DMS 273 (cell line): ENCODE results near the gene FASLG.
"Not testable (repeated sequence)": the region's sequence is repeated elsewhere in the genome, so short reads cannot be mapped to it uniquely, and the experiment has no call there.

Experiments used
- DNase-seq: peaks from one replicate; lab custom pipeline; 2025; ENCODE audit not compliant: unreplicated experiment; lab: John Stamatoyannopoulos, UW

The FASLG gene, protein sequence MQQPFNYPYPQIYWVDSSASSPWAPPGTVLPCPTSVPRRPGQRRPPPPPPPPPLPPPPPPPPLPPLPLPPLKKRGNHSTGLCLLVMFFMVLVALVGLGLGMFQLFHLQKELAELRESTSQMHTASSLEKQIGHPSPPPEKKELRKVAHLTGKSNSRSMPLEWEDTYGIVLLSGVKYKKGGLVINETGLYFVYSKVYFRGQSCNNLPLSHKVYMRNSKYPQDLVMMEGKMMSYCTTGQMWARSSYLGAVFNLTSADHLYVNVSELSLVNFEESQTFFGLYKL

DNA sequence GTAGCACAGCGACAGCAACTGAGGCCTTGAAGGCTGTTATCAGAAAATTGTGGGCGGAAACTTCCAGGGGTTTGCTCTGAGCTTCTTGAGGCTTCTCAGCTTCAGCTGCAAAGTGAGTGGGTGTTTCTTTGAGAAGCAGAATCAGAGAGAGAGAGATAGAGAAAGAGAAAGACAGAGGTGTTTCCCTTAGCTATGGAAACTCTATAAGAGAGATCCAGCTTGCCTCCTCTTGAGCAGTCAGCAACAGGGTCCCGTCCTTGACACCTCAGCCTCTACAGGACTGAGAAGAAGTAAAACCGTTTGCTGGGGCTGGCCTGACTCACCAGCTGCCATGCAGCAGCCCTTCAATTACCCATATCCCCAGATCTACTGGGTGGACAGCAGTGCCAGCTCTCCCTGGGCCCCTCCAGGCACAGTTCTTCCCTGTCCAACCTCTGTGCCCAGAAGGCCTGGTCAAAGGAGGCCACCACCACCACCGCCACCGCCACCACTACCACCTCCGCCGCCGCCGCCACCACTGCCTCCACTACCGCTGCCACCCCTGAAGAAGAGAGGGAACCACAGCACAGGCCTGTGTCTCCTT is at the start of gene FASLG:
FASLG (plus strand) TSS at position 233 of the 583 bp plus-strand sequence; CDS start at position 332, 99 bp downstream.
- DNase-seq, result no peak

- peak; percentile 9 for DNase-seq
These were observed 49.4 kb upstream of the FASLG start for GRCh38 chr1:172609528-172609927.

GRCh38 chr1:172612478-172612877 is 46.4 kb upstream of the FASLG start:
- no peak for DNase-seq

DNA sequence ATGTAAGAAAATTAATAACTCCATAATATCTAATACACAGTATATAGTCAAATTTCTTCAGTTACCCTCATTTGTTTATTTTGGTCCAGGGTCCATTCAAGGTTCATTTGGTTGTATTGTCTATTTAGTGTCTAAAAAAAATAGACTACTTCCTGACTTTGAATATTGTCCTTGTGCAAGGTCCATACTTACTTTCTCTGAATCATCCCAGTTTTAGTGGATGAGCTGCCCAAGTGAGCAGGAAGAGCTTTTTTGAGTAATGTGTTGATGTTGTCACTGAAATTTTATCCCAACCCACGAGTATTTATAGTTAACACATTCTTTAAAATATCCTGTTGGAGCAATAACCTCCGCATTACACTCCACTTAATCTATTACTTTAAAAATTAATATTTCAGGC is 45.6 kb upstream of the FASLG start:
- DNase-seq, result no peak

DNA sequence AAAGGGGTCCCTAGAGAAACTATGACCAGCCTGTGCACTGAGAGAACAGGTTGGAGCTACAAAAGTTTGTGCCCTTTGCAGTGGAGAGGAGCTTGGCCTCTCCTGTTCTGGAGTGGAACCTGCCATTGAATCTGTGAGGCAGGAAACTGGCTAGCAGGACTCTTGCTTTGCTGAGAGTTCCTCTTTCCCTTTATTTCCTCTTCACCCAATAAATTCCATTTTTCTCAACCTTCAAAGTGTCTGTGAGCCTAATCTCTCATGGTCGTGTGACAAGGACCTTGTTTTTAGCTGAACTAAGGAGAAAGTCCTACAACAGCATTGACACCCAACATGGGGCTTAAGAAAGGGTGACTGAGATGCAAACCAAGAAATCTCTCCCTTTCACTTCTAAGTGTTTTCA is 42.7 kb upstream of the FASLG start:
- no peak for DNase-seq

- DNase-seq, result no peak
These were observed 42.3 kb upstream of the FASLG start for GRCh38 chr1:172616636-172617035.

DNA sequence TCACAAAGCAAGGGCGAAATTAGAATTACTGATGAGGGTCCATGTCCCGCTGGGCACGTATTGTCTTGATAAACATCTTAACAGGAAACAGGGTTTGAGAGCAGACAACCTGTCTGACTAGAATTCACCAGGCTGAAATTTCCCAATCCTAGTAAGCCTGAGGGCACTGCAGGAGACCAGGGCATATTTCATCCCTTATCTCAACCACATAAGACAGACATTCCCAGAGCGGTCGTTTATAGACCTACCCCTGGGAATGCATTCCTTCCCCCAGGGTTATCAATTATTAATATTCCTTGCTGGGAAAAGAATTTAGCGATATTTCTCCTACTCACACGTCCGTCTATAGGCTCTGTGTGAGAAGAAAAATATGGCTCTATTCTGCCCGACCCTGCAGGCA is 38.3 kb upstream of the FASLG start:
- DNase-seq, result not testable (repeated sequence)

- no peak for DNase-seq
These were observed 36.4 kb upstream of the FASLG start for GRCh38 chr1:172622541-172622940.

DNA sequence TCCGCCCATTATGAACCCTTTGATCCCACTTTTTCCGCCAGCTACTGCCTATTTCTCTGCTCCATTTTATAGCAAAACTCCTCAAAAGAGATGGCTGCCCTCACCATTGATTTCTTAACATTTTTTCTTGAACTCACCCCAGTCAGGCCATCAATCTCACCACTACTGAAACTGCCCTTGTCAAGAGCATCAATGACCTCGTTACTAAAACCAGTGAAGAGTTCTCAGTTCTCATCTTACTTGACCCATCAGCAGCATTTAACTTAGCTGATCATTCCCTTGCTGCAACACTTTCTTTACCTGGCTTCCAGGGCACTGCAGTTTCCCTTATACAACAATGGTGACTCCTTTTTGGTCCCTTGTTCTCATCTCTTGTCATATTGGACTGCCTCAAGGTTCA is 35.2 kb upstream of the FASLG start:
- no peak for DNase-seq

GRCh38 chr1:172626845-172627244 is 32.1 kb upstream of the FASLG start:
- no peak for DNase-seq

- no peak for DNase-seq
These were observed 31.2 kb upstream of the FASLG start for GRCh38 chr1:172627702-172628101.

DNA sequence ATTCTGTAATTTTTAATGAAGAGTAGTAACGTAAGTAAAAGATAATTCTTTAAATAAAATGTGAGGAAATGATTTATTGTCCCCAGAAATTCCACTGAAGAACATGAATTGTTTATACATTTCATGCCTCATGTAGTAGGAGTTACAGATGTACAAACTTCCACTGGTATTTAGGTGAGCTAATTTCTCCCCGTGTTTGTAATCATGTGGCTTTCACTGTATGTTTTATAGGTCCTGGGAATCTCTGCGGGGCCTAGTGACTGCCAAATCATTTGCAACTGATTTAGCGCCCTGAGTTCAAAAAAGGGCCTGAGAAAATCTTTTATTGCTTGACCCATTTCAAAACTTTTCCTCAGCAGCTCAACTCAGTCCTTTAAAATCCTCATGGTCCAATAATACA is 30.5 kb upstream of the FASLG start:
- no peak for DNase-seq

- no peak for DNase-seq
These were observed 29.7 kb upstream of the FASLG start for GRCh38 chr1:172629170-172629569.

DNA sequence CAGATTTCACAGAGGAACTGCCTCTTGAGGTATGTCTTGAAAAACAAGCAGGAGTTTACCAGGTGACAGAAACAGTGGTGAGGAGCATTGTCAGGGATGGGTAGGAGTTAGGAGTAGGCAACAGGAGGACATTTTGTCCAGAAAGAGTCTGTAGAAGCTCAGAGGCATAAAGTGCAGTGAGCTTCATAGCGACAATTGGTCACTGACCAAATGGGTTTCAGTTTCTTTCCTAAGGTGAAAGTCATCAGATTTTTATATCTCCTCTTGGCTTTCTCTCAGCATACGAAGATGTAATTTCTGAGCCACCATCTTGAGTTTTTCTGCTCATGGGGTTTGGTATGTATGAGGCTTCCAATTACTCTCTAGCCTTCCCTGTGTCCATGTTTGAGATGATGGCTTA is 29.3 kb upstream of the FASLG start:
- no peak for DNase-seq

DNA sequence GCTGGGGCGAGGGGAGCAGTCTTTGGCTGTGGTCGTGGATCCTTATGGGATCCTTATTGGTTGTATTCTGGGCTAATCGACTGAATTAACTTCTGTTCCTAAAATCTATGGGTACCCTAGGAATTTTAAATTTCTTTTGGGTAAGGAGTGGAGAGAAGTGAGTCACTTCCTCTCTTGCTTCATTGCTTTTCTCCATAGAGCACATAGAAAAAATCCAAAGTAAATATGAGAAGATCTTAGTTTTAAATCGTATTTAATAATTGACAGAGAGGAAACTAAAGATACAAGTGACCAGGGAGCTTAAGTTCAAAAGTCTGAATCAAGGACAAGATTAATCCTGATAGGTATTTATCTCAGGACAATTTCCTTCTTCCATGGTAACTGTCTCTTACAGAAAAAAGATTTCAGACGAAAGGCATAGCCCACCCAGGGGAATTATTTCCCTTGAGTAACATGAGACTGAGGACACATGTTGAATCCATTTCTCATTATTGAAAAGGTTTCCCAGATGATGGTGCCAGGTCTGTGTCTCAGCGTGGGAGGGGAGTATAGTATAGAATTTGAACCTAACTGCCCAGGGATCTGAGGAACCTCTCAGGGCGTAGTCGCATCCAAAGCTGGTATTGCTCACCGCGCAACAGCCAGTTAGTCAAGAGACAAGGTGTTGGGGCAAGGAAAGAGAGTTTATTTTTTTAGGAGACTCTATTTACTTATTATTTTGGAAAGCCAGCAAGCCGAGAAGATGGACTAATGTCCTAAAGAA is 28.7 kb upstream of the FASLG start:
- DNase-seq, result no peak

GRCh38 chr1:172630868-172631267 is 28.0 kb upstream of the FASLG start:
- no peak for DNase-seq

GRCh38 chr1:172637522-172637921 is 21.4 kb upstream of the FASLG start:
- no peak for DNase-seq

GRCh38 chr1:172638249-172638648 is 20.7 kb upstream of the FASLG start:
- no peak for DNase-seq

GRCh38 chr1:172638885-172639831 is 19.7 kb upstream of the FASLG start:
- DNase-seq, result no peak

DNA sequence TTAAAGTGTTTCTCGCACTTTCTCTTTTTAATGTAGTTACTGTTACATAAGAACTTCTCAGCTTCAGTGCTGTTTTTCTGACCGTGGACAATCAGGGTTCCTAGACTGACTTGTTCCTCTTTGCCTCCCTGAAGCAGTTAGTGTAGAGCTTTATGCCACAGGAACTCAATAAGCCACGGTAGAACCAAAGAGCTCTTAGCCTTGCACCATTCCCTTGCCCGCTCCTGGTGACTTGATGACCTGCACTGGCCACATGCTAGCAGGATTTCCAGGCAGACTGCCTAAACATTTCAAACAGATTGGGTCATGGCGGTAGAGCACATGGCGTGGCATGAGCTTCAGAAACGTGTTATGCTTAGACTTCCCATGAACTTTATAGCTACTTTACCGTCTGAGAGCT is 18.8 kb upstream of the FASLG start:
- DNase-seq, result no peak

DNA sequence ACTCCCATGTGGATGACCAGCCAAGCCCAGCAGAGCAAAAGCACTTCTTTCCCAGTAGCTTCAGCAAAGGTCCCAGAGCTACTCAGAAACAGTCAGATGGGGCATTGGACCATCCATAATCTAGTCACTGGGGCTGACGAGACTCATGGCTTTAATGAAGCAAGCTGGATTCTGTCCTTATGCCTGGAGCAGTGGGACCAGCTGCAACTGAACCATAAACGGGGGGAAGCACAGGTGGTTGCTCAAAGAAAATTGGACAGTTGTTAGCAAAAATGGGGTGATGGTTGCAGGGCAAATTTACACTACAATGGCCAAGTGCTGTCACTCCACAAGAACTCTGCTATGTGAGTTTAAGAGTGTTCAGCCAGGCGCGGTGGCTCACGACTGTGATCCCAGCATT is 17.4 kb upstream of the FASLG start:
- no peak for DNase-seq
